ENCODE data around the gene POMT1. TPM values are rescaled to one million over a fixed set of nuclear protein-coding genes. Genes with fewer than 3 reads are reported as not detected.
A peak's percentile ranks its signal among the peaks of the same experiment; 100 is the strongest.

Gene POMT1
- total RNA-seq, 1 donor from 2014 or later = 57.6 TPM

DNA sequence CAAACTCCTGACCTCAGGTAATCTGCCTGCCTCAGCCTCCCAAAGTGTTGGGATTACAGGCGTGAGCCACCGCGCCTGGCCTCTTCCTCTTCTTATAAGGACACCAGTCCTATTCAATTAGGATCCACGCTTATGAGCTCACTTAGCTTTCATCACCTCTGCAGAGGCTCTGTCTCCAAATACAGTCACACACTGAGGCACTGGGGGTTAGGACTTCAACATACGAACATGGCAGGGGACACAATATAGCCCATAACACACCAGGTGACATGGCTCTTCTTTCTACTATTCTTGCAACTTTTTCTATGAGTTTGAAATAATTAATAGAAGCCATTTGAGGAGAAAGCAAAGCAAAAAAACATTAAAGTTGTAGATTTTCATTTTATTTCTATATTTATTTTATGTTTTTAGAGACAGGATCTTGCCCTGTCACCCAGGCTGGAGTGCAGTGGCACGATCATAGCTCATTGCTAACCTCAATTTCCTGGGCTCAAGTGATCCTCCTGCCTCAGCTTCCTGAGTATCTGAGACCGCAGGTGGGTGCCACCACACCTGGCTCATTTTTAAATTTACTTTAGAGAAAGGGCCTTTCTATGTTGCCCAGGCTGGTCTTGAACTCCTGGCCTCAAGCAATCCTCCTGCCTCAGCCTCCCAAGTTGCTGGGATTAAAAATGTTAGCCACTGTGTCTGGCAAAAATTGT, 36.7 kb downstream of the POMT1 start:
- no peak overlapping the region for H3K27ac Mint-ChIP-seq (ENCODE audit: unreplicated experiment)
- no peak for DNase-seq (ENCODE audit: low spot score)
- no peaks in the 10 kb centered on the region for H3K4me1 Mint-ChIP-seq (ENCODE audit: unreplicated experiment)
- TF ChIP-seq, protein P1, sequence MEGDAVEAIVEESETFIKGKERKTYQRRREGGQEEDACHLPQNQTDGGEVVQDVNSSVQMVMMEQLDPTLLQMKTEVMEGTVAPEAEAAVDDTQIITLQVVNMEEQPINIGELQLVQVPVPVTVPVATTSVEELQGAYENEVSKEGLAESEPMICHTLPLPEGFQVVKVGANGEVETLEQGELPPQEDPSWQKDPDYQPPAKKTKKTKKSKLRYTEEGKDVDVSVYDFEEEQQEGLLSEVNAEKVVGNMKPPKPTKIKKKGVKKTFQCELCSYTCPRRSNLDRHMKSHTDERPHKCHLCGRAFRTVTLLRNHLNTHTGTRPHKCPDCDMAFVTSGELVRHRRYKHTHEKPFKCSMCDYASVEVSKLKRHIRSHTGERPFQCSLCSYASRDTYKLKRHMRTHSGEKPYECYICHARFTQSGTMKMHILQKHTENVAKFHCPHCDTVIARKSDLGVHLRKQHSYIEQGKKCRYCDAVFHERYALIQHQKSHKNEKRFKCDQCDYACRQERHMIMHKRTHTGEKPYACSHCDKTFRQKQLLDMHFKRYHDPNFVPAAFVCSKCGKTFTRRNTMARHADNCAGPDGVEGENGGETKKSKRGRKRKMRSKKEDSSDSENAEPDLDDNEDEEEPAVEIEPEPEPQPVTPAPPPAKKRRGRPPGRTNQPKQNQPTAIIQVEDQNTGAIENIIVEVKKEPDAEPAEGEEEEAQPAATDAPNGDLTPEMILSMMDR (IDR thresholded peaks at IDR 0.05; ENCODE audit: unreplicated experiment) = no peak
- no peak overlapping the region for H3K4me3 Mint-ChIP-seq (ENCODE audit: unreplicated experiment)
- H3K9me3 Mint-ChIP-seq (ENCODE audit: unreplicated experiment) = peaks cover 7% of the 10 kb centered on the region
- H3K36me3 Mint-ChIP-seq (ENCODE audit: low read depth, unreplicated experiment) = peaks cover 11% of the 10 kb centered on the region
- H3K27me3 Mint-ChIP-seq (ENCODE audit: unreplicated experiment) = peaks cover 7% of the 10 kb centered on the region

DNA sequence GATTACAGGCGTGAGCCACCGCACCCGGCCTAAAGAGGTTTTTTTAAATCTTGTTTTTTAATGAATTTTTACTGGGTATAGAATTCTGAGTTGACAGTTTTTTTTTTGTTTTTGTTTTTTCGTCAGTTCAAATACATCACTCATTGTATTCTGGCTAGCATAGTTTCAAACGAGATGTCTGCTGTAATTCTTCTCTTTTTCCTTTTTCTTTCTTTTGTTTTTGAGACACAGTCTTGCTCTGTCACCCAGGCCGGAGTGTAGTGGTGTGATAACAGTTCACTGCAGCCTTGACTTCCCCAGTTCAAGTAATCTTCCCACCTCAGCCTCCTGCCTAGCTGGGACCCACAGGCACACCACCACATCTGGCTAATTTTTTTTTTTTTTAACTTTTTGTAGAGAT, 40.4 kb downstream of the POMT1 start:
- peaks cover 29% of the 10 kb centered on the region for H3K27me3 Mint-ChIP-seq (ENCODE audit: unreplicated experiment)
- TF ChIP-seq, protein P1 (IDR thresholded peaks at IDR 0.05; ENCODE audit: unreplicated experiment) = no peak
- peaks cover 8% of the 10 kb centered on the region for H3K9me3 Mint-ChIP-seq (ENCODE audit: unreplicated experiment)
- H3K36me3 Mint-ChIP-seq (ENCODE audit: low read depth, unreplicated experiment) = peaks cover 16% of the 10 kb centered on the region
- H3K4me3 Mint-ChIP-seq (ENCODE audit: unreplicated experiment) = no peak overlapping the region
- peaks cover 9% of the 10 kb centered on the region for H3K4me1 Mint-ChIP-seq (ENCODE audit: unreplicated experiment)
- no peak for DNase-seq (ENCODE audit: low spot score)
- H3K27ac Mint-ChIP-seq (ENCODE audit: unreplicated experiment) = no peak overlapping the region

- peaks cover 15% of the 10 kb centered on the region for H3K9me3 Mint-ChIP-seq (ENCODE audit: unreplicated experiment)
- peak within 1 kb of the TSS; percentile 69 for H3K4me3 Mint-ChIP-seq (ENCODE audit: unreplicated experiment)
- H3K27me3 Mint-ChIP-seq (ENCODE audit: unreplicated experiment) = peaks cover 38% of the 10 kb centered on the region
- DNase-seq (ENCODE audit: low spot score) = no peak
- peak within 1 kb of the TSS; percentile 58 for H3K27ac Mint-ChIP-seq (ENCODE audit: unreplicated experiment)
- peaks cover 11% of the 10 kb centered on the region for H3K4me1 Mint-ChIP-seq (ENCODE audit: unreplicated experiment)
- peaks cover 29% of the 10 kb centered on the region for H3K36me3 Mint-ChIP-seq (ENCODE audit: low read depth, unreplicated experiment)
- TF ChIP-seq, protein P1 (IDR thresholded peaks at IDR 0.05; ENCODE audit: unreplicated experiment) = no peak
Measured at GRCh38 chr9:131545003-131545785, 42.5 kb downstream of the POMT1 start, which contains the start of gene PRRT1B. TSS of gene PRRT1B (plus strand) at chr9:131545523. CDS start at chr9:131545616, 93 bp downstream.

- peaks cover 38% of the 10 kb centered on the region for H3K27me3 Mint-ChIP-seq (ENCODE audit: unreplicated experiment)
- no peak overlapping the region for H3K4me3 Mint-ChIP-seq (ENCODE audit: unreplicated experiment)
- no peak overlapping the region for H3K27ac Mint-ChIP-seq (ENCODE audit: unreplicated experiment)
- TF ChIP-seq, protein P1 (IDR thresholded peaks at IDR 0.05; ENCODE audit: unreplicated experiment) = no peak
- H3K9me3 Mint-ChIP-seq (ENCODE audit: unreplicated experiment) = peaks cover 15% of the 10 kb centered on the region
- no peak for DNase-seq (ENCODE audit: low spot score)
- H3K4me1 Mint-ChIP-seq (ENCODE audit: unreplicated experiment) = peaks cover 11% of the 10 kb centered on the region
- H3K36me3 Mint-ChIP-seq (ENCODE audit: low read depth, unreplicated experiment) = peaks cover 29% of the 10 kb centered on the region
Measured at GRCh38 chr9:131545786-131546335, 43.1 kb downstream of the POMT1 start.
